GM21447 (cell line): ENCODE data around the gene NHLRC2.
"Not testable (repeated sequence)": the region's sequence is repeated elsewhere in the genome, so short reads cannot be mapped to it uniquely, and the experiment has no call there.

Experiments used
- ATAC-seq: cut with Tn5 transposase; IDR thresholded peaks from one replicate; pipeline ENCODE4 v1.9.1; 2021; ENCODE audit not compliant: unreplicated experiment

The NHLRC2 gene

GRCh38 chr10:113939212-113939860, 84.9 kb downstream of the NHLRC2 start:
- ATAC-seq, result no peak

DNA sequence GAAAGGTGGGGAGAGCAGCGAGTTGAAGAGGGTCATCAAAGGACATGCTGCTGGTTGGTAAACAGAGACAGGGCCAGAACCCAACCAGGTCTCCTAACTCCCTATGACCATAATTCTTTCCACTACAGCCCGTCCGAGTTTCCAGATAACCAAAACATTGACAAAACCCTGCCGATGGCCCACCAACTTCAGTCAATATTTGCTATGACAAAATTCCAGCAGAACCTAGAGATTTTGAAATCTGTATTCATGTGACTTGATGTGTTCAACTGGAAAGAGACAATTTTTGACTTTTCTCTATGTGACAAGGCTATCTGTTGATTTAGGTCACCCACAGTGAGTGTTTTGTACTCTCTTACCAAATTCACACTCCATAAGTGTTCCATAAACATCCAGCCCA, 86.7 kb downstream of the NHLRC2 start:
- no peak for ATAC-seq

DNA sequence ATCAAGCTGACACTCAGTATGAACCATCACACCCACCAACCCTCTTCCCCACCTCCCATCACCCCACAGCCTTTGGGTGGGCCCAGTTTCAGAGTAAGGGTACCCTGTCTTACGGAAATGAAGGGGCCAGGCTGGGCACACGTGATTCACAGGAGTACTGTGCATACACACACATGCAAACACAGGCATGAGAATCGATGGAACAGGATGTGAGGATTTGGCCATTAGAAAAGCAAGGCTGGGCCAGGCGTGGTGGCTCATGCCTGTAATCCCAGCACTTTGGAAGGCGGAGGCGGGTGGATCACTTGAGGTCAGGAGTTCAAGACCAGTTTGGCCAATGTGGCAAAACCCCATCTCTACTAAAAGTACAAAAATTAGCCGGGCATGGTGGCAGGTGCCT, 88.7 kb downstream of the NHLRC2 start:
- not testable (repeated sequence) for ATAC-seq

- ATAC-seq, result no peak
Measured at GRCh38 chr10:113945075-113945686, 90.7 kb downstream of the NHLRC2 start.

GRCh38 chr10:113945687-113946085, 91.2 kb downstream of the NHLRC2 start:
- no peak for ATAC-seq

- ATAC-seq, result no peak
Measured at GRCh38 chr10:113947184-113948041, 93.0 kb downstream of the NHLRC2 start.

DNA sequence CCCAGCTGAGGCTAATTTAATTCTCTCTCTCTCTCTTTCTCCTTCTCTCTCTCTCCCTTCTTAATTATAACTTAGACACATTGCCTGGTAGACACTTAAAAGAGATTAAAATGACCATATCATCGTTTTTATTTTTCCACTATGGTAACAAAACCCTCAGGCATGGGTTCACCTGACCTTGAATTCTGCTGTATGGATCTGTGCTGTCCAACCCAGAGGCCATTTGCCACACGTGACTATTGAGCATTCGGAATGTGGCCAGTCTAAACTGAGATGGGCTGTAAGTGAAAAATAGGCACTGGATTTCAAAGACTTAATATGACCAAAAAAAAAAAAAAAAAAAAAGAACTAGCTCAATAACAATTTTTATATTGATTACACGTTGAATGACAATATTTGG, 93.6 kb downstream of the NHLRC2 start:
- ATAC-seq, result no peak

DNA sequence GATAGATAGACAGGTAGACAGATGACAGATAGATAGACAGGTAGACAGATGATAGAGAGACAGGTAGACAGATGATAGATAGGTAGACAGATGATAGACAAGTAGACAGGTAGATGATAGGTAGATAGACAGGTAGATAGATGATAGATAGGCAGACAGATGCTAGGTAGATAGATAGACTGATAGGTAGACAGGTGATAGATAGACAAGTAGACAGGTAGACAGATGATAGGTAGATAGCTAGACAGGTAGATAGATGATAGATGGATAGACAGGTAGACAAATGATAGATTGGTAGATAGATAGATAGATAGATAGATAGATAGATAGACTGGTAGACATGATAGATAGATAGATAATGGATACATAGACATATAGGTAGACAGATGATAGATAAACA, 95.8 kb downstream of the NHLRC2 start:
- no peak for ATAC-seq

DNA sequence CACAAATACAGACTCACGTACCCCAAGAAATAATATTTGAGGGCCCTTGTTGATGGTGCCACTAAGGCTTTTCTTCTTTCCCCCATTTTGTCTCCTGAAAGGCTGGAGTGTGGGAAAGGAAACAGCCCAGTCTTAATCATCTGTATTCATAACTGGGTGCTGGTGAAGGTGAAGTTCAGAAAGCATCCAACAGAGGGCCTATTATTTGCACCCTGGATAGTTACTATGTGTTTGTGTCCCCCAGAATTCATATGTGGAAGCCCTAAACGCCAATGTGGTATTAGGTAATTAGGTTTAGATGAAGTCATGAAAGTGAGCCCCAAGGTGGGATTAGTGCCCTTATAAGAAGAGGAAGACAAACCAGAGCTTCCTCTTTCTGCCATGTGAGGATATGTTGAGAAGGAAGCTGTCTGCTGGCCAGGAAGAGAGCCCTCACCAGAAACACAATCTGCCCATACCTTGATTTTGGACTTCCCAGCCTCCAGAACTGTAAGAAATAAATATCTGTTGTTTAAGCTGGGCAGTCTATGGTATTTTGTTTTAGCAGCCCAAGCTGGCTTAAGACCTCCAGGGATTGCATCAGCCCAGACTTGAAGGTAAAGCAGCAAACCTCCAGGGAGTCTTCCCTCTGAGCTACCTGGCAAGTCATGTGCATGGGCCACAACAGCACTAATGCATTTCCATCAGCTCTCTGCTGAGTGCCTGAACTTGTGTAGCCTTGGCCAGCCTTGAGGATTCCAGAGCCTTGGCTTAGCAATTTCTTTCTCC, 99.2 kb downstream of the NHLRC2 start:
- ATAC-seq, result no peak

GRCh38 chr10:113954409-113954808, 99.9 kb downstream of the NHLRC2 start:
- no peak for ATAC-seq

DNA sequence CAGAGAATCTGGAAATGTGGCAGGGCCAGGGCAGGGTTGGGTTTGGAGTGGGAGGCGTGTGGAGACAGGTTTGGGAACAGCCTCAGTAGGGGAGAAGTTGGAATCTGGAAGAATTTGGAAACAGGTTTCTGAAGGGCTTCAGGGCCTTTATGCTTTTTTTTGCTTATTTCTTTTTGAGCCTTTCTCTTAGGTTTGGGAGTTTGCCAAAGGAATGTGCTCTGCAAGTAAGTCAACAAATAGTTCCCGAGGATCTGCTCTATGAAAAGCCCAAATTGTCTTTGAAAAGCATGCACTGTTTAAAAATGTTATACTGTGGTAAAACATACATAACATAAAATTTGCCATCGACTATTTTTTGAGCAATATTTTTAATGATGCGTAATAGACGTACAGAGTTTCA, 102.6 kb downstream of the NHLRC2 start:
- no peak for ATAC-seq

DNA sequence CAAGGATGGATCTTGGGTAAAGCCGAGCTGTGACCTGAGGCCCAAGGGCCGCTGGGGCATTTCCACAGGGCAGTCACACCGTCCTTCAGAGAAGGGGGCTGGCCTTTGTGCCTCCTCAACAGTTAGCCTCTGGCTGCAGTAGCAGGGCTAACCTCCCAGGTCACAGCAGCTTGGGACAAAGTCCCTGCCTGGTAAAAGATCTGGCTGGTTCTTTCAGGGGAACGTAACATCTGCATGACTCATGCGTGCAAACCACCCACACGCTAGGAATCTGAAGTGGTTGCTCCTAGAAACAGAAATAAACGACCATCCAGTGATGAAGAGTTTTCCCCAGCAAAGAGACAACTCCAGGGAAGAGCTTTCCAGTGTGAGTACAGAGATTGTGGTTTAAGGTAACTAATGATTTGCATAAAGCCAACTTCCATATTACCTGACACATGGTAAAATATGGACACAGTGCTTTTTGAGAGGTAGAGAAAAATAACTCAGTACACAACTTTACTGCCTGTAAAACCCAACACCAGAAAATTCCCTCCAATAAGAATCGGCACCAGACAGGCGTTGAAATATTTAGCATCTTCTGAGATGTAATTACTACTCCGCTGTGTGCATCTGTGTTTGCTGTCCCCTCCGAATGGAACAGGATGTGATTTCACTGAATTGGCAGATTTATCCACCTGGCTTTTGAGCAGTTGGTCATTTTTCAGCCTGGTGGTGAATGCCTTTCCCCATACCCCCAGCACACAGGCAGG, 104.3 kb downstream of the NHLRC2 start:
- no peak for ATAC-seq

DNA sequence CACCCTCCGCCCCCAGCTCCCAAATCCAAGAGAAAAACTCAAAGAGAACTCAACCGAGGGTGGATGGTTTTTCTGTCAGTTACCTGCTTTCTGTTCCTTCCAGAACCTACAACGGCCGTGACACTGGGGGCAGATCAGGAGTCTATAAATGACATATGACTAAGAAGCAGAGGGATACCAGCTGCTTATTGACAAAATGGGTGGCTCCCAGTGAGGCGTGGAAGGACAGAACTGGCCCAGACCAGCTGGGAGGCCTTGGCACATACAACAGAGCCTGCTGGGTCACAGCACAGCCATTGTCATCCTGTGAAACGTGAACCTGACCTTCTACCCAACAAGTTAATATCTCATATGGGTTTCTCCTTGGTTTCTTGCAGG, 104.9 kb downstream of the NHLRC2 start:
- ATAC-seq, result peak; percentile 55

GRCh38 chr10:113960617-113961181, 106.2 kb downstream of the NHLRC2 start:
- peak; percentile 34 for ATAC-seq

DNA sequence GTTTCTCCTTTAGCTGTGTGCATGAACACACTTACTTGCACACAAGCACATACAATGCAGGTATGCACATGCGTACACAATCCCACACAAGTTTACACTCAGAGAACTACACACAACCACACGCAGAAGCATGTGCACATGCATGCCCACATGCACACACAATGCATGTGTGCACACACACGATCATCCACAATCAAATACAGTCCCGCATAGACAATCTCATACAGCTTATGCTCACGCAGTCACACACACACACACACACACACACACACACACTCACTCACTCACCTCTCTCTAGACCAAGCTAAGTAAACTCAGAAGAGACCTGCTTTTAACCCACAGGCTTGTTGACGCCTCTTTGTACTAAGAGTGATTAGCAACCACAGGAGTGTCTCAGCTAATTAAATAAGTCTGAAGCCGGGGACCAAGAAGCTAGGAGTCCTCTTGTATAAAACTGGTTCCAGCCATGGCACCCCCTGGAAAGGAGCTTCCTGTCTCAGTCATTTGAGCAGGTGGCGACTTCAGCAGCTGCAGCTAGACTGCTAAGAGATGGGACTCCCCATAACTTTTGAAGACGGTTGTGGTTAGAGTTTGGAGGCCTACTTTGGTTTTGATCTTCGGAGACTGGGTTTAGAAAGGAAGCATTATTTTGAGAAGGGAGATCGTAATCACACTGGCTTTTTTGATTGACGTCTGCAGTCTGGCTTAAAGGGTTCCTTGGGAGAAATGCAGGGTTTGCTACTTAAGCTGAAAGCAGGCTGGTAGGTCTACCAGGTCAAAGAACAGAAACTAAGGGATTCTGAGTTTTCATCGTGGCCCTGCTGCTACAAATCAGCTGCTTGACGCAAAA, 106.9 kb downstream of the NHLRC2 start:
- ATAC-seq, result peak; percentile 63

DNA sequence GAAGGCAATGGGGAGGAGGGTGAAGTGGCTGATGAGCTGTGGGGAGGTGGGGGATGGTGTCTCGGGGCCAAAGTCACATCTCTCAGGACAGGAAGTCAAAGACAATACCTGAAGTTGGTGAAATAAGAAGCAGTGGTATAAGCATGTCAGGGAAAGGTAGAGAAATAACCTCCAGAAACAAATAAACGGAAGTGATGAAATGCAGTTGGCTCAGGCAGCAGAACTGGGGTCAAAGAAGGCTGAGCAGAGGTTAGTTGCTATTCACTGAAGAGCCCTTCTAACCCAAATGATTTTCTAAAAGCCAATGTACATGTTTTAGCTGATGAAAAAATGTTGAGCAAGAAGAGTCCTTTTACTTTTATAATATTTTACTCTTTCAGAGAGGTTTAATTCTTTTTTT, 110.6 kb downstream of the NHLRC2 start:
- ATAC-seq, result no peak

DNA sequence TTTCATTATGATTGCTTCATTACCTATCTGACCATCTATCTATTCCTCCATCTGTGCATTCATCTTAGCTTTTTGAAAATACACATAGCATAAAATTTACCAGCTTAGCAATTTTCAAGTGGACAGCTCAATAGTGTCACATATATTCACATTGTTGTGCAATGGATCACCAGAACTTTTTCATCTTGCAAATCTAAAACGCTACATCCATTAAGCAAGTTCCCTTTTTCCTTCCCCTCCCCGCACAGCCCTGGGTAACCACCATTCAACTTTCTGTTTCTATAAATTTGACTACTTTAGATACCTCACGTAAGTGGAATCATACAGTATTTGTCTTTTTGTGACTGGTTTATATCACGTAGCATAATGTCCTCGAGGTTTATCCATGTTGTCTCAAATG, 111.2 kb downstream of the NHLRC2 start:
- no peak for ATAC-seq
